D721Med (cell line): ENCODE measurements around the gene DTNB.

ENCODE experiments used
- DNase-seq: peaks from one replicate; pipeline ENCODE4 v3.0.0; 2011; ENCODE audit warnings: low spot score; ENCODE audit not compliant: insufficient read length
- FAIRE-seq: peaks from 2 replicates; lab custom pipeline; 2011; peaks lifted over from hg19 to GRCh38; lab: Jason Lieb, UNC
- TF ChIP-seq, protein P1 (sequence below): IDR thresholded peaks from 2 replicates; pipeline ENCODE4 v1.5.1; 2012; ENCODE audit warnings: mild to moderate bottlenecking, control low read depth; ENCODE audit not compliant: insufficient read depth; ENCODE audit errors: missing control alignments

DTNB gene

DNA sequence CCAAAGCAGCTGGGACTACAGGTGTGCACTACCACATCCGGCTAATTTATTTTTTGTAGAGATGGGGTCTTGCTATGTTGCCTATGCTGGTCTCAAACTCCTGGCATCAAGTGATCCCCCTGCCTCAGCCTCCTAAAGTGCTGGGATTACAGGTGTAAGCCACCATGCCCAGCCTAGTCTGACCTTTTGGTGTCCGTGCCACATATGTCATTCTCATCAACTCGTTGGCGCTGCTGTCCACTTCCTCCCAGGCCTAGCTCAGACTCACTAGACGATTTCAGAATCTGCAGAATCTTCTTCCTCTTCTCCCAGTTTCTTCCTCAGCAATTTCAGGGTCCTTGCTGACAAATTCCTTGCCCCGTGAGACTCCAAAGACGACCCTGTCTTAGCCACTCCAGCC is 291.9 kb downstream of the DTNB start:
- DNase-seq (no peak), FAIRE-seq (no peak)
- TF ChIP-seq, protein P1, sequence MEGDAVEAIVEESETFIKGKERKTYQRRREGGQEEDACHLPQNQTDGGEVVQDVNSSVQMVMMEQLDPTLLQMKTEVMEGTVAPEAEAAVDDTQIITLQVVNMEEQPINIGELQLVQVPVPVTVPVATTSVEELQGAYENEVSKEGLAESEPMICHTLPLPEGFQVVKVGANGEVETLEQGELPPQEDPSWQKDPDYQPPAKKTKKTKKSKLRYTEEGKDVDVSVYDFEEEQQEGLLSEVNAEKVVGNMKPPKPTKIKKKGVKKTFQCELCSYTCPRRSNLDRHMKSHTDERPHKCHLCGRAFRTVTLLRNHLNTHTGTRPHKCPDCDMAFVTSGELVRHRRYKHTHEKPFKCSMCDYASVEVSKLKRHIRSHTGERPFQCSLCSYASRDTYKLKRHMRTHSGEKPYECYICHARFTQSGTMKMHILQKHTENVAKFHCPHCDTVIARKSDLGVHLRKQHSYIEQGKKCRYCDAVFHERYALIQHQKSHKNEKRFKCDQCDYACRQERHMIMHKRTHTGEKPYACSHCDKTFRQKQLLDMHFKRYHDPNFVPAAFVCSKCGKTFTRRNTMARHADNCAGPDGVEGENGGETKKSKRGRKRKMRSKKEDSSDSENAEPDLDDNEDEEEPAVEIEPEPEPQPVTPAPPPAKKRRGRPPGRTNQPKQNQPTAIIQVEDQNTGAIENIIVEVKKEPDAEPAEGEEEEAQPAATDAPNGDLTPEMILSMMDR, result no peak

DNA sequence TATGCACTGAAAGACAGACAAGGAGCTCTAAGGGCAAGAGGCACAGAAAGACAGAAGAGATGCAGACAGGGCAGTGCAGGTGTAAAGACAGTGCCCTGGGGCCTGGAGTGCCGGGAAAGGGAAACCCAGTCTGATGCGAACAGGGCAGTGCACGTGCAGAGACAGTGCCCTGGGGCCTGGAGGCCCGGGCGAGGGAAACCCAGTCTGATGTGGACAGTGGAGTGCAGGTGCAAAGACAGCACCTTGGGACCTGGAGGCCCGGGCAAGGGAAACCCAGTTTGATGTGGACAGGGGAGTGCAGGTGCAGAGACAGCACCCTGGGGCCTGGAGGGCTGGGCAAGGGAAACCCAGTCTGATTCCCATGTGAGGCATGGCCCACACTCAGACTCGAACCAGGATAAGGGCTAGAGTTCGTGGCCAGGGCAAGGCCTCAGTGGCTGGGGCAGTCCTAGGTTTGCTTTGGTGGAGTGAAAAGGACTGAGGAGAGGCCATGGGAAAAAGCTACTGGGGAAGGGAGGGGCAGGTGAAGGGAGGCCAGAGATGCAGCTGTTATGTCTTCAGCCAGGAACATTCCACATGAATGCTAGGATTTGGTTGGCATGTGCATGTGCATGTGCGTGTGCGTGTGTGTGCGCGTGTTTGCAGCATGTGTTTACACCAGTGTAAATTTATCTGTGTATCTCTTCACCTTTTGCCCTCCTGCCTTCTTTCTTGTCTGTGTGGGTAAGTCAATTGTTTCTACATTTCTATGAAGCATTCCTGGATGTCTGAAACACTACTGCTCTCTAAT is 292.6 kb downstream of the DTNB start:
- TF ChIP-seq, protein P1, result no peak
- FAIRE-seq (no peak), DNase-seq (no peak)

DNA sequence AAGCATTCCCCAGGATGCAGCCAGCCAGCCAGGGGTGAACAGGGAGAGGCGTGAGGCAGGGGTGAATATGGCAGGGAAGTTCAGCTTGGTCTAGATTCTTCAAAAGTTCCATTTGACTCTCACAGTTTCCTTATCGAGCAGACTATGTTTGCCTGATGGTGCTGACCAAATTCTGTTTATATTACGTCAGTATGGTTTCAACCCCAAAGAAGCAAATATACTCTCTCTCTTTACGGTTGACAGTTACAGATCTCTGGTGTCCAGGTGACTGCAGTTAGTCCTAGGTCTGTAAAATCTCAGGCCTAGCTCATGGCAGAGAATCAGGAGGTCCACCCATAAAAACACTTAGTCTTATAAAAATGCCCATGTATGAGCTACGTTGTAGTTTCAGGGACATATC is 293.4 kb downstream of the DTNB start:
- FAIRE-seq, result no peak

DNA sequence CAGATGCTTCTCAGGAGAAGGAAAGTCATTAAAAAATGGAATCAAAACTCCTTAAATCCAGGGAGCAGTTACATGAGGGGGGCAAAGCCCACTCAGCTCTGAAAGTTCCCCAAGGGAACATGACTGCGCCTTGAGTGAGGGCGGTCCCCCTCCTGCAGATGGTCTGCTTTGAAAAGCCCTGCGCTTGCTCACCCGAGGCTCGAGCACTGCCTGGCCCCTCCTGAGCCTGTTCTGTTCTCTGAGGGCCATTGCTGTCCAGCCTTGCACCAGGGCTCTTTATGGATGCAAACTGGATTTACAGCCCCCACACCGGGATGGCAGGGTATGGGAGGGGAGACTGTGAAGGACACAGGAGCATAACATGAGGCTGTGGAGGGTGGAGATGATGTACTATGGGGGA is 293.8 kb downstream of the DTNB start:
- TF ChIP-seq, protein P1, result no peak
- FAIRE-seq (no peak), DNase-seq (no peak)

More for the DNA sequence above, 293.4 kb downstream of the DTNB start:
- DNase-seq, result no peak
- TF ChIP-seq, protein P1, result no peak

DNA sequence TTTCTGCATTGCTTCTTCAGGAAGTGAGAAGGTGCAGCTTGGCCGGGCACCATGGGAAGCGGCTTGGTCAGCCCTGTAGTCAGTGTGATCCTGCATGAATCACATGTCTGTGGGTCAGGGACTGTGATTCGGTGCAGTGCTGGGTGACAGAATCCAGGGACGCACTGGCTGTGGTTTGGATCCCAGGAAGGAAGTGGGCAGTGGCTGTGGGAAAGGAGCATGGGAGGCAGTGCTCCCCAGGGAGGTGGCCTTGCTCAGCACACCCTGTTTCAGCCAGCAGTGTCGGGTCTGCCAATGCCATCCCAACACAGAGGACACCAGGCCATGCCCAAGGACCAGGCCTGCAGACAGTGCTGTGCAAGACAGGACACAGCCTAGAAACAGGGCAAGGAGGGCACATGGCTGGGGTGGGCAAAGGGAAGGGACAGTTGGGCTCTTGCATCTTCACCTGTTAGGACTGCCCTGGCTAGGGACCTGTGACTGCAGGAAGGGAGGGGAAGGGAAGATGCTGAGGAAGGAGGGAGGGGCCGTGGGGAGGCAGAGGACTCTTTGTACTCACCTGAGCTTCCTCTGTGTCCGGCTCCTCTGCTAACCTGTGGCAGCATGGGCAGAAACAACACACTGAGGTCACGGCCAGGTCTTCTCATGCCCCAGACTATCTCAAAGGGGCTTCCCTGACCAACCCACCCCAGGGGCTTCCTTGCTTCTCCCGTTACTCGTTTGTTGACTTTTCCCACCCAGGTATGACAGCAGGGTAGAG is 294.5 kb downstream of the DTNB start:
- TF ChIP-seq, protein P1, result no peak
- FAIRE-seq (no peak), DNase-seq (no peak)

DNA sequence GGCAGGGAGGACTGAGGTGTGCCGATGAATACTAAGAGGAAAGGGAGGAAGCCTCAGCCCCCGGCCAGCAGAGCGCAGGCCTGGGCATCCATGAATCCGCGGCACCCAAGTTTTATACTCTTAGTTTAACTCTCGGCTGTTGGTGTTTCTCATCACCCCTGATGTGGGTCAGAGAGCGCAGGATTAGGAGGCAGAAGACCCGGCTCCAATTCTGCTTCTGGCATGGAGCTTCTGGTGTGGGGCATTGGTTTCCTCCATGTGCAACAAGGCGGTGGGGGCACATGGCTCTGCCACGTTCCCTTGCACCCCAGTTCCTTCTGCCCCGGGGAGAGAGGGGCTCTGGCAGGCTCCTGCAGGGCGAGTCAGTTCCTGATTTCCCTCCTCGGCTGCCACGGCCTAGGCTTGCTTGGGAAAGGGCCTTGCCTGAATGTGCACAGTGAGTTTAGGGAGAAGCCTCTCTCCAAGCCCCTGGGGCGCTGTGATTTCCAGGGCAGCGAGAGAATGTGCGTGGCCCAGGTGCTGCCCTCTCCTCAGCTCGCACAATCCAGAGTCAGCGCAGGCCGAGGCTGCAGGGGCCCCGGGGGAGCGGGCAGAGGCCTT is 295.5 kb downstream of the DTNB start:
- TF ChIP-seq, protein P1, result no peak
- FAIRE-seq (no peak), DNase-seq (no peak)
